ENCODE results near the gene ENG. TPM values are rescaled to one million over a fixed set of nuclear protein-coding genes. Genes with fewer than 3 reads are reported as not detected.
A peak's percentile ranks its signal among the peaks of the same experiment; 100 is the strongest.

ENG gene
- polyA plus RNA-seq, 3 donors: 15.7 to 26.0 (median 17.9) TPM

GRCh38 chr9:127848756-127849504 is 5.5 kb downstream of the ENG start:
- H3K36me3 Mint-ChIP-seq: peaks cover 26 to 32% of the 10 kb centered on the region in 2 donors
- H3K4me3 Mint-ChIP-seq: no peak overlapping the region

More at GRCh38 chr9:127848756-127849504, 5.5 kb downstream of the ENG start:
- no peak for TF ChIP-seq CTCF (IDR thresholded peaks at IDR 0.05)
- no peak overlapping the region for H3K4me2 ChIP-seq (replicated peaks; ENCODE audit: extremely low read depth, low read length, poor library complexity, severe bottlenecking)
- peaks cover 0 to 19% of the 10 kb centered on the region in 2 donors for H3K36me3 ChIP-seq (replicated peaks in 1 of 2; ENCODE audit: control insufficient read depth in 1 of 2, insufficient read depth in 2 of 2, low read length in 2 of 2)
- peaks cover 0 to 3% (median 3%) of the 10 kb centered on the region in 3 donors for H3K27me3 Mint-ChIP-seq (ENCODE audit: low read depth in 3 of 3)
- H3K27ac Mint-ChIP-seq: peak overlapping the region in 2 of 7 donors; percentile 27 to 58
- peaks cover 31% of the 10 kb centered on the region for H3K4me1 Mint-ChIP-seq
- 100% methylated on average over 1 of the region's 10 CpGs for WGBS (ENCODE audit: insufficient coverage)
- intact Hi-C loops (cut with micrococcal nuclease): no loop called here
- H3K27ac ChIP-seq (ENCODE audit: low read depth in 1 of 2, low read length in 2 of 2): no peak overlapping the region
- no peak for DNase-seq
- peaks cover 19 to 26% (median 22%) of the 10 kb centered on the region in 7 donors for H3K9me3 Mint-ChIP-seq
- H3K4me1 ChIP-seq (ENCODE audit: control insufficient read depth in 1 of 2, insufficient read depth in 2 of 2, low read length in 2 of 2): peaks cover 16 to 19% of the 10 kb centered on the region in 2 donors
- H3K4me3 ChIP-seq (replicated peaks in 1 of 3; ENCODE audit: low read depth in 2 of 3, low read length in 3 of 3): no peak overlapping the region
- no peaks in the 10 kb centered on the region for H3K79me2 ChIP-seq (ENCODE audit: insufficient read depth, low read length)
- peaks cover 19% of the 10 kb centered on the region for H4K20me1 ChIP-seq (ENCODE audit: insufficient read depth, low read length)
- H2AFZ ChIP-seq (ENCODE audit: insufficient read depth, low read depth, low read length, poor library complexity, severe bottlenecking): no peak overlapping the region
- H3K27me3 ChIP-seq (ENCODE audit: control insufficient read depth in 2 of 2, insufficient read depth in 2 of 2, low read length in 2 of 2): no peaks in the 10 kb centered on the region
- H3K9ac ChIP-seq (ENCODE audit: insufficient read depth, low read length, poor library complexity, severe bottlenecking): no peak overlapping the region
- peaks cover 15 to 24% of the 10 kb centered on the region in 2 donors for H3K9me3 ChIP-seq (replicated peaks in 1 of 2; ENCODE audit: control insufficient read depth in 1 of 2, insufficient read depth in 1 of 2, low read length in 2 of 2)

Measured in CD14-positive monocyte (primary cell).